A549 (cell line): Measurements from ENCODE around the gene TSC2.

Experiments
- EP300 ChIP-seq, 2 experiments: fragments of >200 bp; sonication (Bioruptor Twin); formaldehyde crosslinking; IDR thresholded peaks; 2 replicates in 1 of 2; 3 replicates in 1 of 2; pipeline ENCODE4 v1.6.1; 2016 to 2017
- HDAC2 ChIP-seq: fragments of 200-600 bp; sonication (generic); IDR thresholded peaks from 2 replicates; pipeline ENCODE4 v1.6.1; 2016
- JUNB ChIP-seq: fragments of >200 bp; sonication (Bioruptor Twin); formaldehyde crosslinking; IDR thresholded peaks from 2 replicates; pipeline ENCODE4 v1.6.1; 2016
- NPAS2 ChIP-seq: fragments of 250-450 bp; sonication (Bioruptor Pico); IDR thresholded peaks from 2 replicates; pipeline ENCODE4 v1.8.0; 2022; ENCODE audit warnings: mild to moderate bottlenecking, moderate library complexity, borderline replicate concordance
- SMC3 ChIP-seq: fragments of >200 bp; sonication (Bioruptor Twin); formaldehyde crosslinking; IDR thresholded peaks from 3 replicates; pipeline ENCODE4 v1.6.1; 2018; ENCODE audit warnings: inconsistent platforms
- TFCP2L1 ChIP-seq: fragments of 250-450 bp; sonication (Bioruptor Pico); IDR thresholded peaks from 2 replicates; pipeline ENCODE4 v1.5.0; 2021; ENCODE audit warnings: mild to moderate bottlenecking
- TF ChIP-seq, protein P1 (sequence below): IDR thresholded peaks from 2 replicates; pipeline ENCODE4 v1.6.1; 2012
- TF ChIP-seq, protein P2 (sequence below): fragments of >200 bp; sonication (Bioruptor Twin); formaldehyde crosslinking; IDR thresholded peaks from 3 replicates; pipeline ENCODE4 v1.5.1; 2016
- TF ChIP-seq, protein P3 (sequence below): IDR thresholded peaks from 2 replicates; pipeline ENCODE4 v1.6.1; 2012
- TF ChIP-seq, protein P4 (sequence below): fragments of 200-600 bp; sonication (generic); IDR thresholded peaks from 2 replicates; pipeline ENCODE4 v1.6.1; 2016; ENCODE audit warnings: antibody characterized with exemption, mild to moderate bottlenecking, moderate library complexity

GRCh38 chr16:2072926-2073325 is 25.1 kb downstream of the TSC2 start:
- TF ChIP-seq, protein P1, sequence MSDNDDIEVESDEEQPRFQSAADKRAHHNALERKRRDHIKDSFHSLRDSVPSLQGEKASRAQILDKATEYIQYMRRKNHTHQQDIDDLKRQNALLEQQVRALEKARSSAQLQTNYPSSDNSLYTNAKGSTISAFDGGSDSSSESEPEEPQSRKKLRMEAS = no peak
- TF ChIP-seq, protein P2, sequence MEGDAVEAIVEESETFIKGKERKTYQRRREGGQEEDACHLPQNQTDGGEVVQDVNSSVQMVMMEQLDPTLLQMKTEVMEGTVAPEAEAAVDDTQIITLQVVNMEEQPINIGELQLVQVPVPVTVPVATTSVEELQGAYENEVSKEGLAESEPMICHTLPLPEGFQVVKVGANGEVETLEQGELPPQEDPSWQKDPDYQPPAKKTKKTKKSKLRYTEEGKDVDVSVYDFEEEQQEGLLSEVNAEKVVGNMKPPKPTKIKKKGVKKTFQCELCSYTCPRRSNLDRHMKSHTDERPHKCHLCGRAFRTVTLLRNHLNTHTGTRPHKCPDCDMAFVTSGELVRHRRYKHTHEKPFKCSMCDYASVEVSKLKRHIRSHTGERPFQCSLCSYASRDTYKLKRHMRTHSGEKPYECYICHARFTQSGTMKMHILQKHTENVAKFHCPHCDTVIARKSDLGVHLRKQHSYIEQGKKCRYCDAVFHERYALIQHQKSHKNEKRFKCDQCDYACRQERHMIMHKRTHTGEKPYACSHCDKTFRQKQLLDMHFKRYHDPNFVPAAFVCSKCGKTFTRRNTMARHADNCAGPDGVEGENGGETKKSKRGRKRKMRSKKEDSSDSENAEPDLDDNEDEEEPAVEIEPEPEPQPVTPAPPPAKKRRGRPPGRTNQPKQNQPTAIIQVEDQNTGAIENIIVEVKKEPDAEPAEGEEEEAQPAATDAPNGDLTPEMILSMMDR = no peak
- TF ChIP-seq, protein P3, sequence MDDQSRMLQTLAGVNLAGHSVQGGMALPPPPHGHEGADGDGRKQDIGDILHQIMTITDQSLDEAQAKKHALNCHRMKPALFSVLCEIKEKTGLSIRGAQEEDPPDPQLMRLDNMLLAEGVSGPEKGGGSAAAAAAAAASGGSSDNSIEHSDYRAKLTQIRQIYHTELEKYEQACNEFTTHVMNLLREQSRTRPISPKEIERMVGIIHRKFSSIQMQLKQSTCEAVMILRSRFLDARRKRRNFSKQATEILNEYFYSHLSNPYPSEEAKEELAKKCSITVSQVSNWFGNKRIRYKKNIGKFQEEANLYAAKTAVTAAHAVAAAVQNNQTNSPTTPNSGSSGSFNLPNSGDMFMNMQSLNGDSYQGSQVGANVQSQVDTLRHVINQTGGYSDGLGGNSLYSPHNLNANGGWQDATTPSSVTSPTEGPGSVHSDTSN = no peak
- TF ChIP-seq EP300 (IDR thresholded peaks at IDR 0.05) (no peak), JUNB (no peak), TFCP2L1 (CRISPR knock-in tag) (no peak), NPAS2 (CRISPR knock-in tag) (no peak), SMC3 (no peak), HDAC2 (no peak)
- TF ChIP-seq, protein P4, sequence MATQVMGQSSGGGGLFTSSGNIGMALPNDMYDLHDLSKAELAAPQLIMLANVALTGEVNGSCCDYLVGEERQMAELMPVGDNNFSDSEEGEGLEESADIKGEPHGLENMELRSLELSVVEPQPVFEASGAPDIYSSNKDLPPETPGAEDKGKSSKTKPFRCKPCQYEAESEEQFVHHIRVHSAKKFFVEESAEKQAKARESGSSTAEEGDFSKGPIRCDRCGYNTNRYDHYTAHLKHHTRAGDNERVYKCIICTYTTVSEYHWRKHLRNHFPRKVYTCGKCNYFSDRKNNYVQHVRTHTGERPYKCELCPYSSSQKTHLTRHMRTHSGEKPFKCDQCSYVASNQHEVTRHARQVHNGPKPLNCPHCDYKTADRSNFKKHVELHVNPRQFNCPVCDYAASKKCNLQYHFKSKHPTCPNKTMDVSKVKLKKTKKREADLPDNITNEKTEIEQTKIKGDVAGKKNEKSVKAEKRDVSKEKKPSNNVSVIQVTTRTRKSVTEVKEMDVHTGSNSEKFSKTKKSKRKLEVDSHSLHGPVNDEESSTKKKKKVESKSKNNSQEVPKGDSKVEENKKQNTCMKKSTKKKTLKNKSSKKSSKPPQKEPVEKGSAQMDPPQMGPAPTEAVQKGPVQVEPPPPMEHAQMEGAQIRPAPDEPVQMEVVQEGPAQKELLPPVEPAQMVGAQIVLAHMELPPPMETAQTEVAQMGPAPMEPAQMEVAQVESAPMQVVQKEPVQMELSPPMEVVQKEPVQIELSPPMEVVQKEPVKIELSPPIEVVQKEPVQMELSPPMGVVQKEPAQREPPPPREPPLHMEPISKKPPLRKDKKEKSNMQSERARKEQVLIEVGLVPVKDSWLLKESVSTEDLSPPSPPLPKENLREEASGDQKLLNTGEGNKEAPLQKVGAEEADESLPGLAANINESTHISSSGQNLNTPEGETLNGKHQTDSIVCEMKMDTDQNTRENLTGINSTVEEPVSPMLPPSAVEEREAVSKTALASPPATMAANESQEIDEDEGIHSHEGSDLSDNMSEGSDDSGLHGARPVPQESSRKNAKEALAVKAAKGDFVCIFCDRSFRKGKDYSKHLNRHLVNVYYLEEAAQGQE = no peak
